ENCODE data around the gene TGM2.

The TGM2 gene

DNA sequence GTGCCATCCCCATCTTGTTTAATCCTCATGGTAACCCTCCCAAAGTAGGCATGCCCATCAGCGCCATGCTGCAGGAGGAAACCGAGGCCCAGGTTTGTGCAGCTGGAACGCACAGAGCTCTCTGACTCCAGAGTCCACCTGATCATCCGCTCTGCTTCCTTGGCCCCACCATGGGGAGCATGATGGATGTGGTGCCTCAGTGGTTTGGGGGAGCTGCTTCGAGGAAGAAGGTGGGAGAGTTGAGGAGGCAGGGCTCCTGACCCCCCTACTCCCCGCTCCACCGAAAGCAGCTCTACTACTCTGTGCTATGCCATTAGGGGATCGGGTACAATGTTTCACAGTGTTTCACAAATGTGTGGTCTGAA lies 52.2 kb downstream of the TGM2 start:
- H3K27me3 ChIP-seq (ENCODE audit: insufficient read depth, low read depth), result no peaks in the 10 kb centered on the region
- H3K4me2 ChIP-seq, result no peak overlapping the region
- H3K27ac ChIP-seq, result no peak overlapping the region
- no peak overlapping the region for H3K4me3 ChIP-seq (IDR thresholded peaks at IDR 0.05; ENCODE audit: insufficient read depth, low read depth, low read length)
- TF ChIP-seq, protein P1, sequence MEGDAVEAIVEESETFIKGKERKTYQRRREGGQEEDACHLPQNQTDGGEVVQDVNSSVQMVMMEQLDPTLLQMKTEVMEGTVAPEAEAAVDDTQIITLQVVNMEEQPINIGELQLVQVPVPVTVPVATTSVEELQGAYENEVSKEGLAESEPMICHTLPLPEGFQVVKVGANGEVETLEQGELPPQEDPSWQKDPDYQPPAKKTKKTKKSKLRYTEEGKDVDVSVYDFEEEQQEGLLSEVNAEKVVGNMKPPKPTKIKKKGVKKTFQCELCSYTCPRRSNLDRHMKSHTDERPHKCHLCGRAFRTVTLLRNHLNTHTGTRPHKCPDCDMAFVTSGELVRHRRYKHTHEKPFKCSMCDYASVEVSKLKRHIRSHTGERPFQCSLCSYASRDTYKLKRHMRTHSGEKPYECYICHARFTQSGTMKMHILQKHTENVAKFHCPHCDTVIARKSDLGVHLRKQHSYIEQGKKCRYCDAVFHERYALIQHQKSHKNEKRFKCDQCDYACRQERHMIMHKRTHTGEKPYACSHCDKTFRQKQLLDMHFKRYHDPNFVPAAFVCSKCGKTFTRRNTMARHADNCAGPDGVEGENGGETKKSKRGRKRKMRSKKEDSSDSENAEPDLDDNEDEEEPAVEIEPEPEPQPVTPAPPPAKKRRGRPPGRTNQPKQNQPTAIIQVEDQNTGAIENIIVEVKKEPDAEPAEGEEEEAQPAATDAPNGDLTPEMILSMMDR (conservative IDR thresholded peaks at IDR 0.05; ENCODE audit: low read depth, low read length), result no peak
- no peak overlapping the region for H2AFZ ChIP-seq (ENCODE audit: low read depth)
- no peaks in the 10 kb centered on the region for H3K36me3 ChIP-seq (ENCODE audit: insufficient read depth)
- no peaks in the 10 kb centered on the region for H3K79me2 ChIP-seq (ENCODE audit: insufficient read depth, low read depth)
- H3K9ac ChIP-seq, result no peak overlapping the region
- no peaks in the 10 kb centered on the region for H3K4me1 ChIP-seq (ENCODE audit: low read depth, poor library complexity, severe bottlenecking)
- H4K20me1 ChIP-seq (ENCODE audit: insufficient read depth), result no peaks in the 10 kb centered on the region

- Histone ChIP-seq H3K4me2 (no peak overlapping the region), H3K36me3 (ENCODE audit: insufficient read depth) (no peaks in the 10 kb centered on the region), H3K79me2 (ENCODE audit: insufficient read depth, low read depth) (no peaks in the 10 kb centered on the region), H3K27me3 (ENCODE audit: insufficient read depth, low read depth) (no peaks in the 10 kb centered on the region), H3K9ac (no peak overlapping the region), H3K4me1 (ENCODE audit: low read depth, poor library complexity, severe bottlenecking) (no peaks in the 10 kb centered on the region), H2AFZ (ENCODE audit: low read depth) (no peak overlapping the region), H3K27ac (no peak overlapping the region), H3K4me3 (IDR thresholded peaks at IDR 0.05; ENCODE audit: insufficient read depth, low read depth, low read length) (no peak overlapping the region), H4K20me1 (ENCODE audit: insufficient read depth) (no peaks in the 10 kb centered on the region)
- TF ChIP-seq, protein P1 (conservative IDR thresholded peaks at IDR 0.05; ENCODE audit: low read depth, low read length), result no peak
Measured at GRCh38 chr20:38112261-38112929, 52.7 kb downstream of the TGM2 start.

- no peak overlapping the region for H2AFZ ChIP-seq (ENCODE audit: low read depth)
- no peak overlapping the region for H3K4me2 ChIP-seq
- H3K79me2 ChIP-seq (ENCODE audit: insufficient read depth, low read depth), result no peaks in the 10 kb centered on the region
- no peaks in the 10 kb centered on the region for H3K4me1 ChIP-seq (ENCODE audit: low read depth, poor library complexity, severe bottlenecking)
- H3K4me3 ChIP-seq (IDR thresholded peaks at IDR 0.05; ENCODE audit: insufficient read depth, low read depth, low read length), result no peak overlapping the region
- TF ChIP-seq, protein P1 (conservative IDR thresholded peaks at IDR 0.05; ENCODE audit: low read depth, low read length), result no peak
- H3K36me3 ChIP-seq (ENCODE audit: insufficient read depth), result no peaks in the 10 kb centered on the region
- no peaks in the 10 kb centered on the region for H3K27me3 ChIP-seq (ENCODE audit: insufficient read depth, low read depth)
- H3K27ac ChIP-seq, result no peak overlapping the region
- H3K9ac ChIP-seq, result no peak overlapping the region
- H4K20me1 ChIP-seq (ENCODE audit: insufficient read depth), result no peaks in the 10 kb centered on the region
Measured at GRCh38 chr20:38111366-38112232, 53.5 kb downstream of the TGM2 start.

GRCh38 chr20:38110525-38111178 lies 54.4 kb downstream of the TGM2 start:
- Histone ChIP-seq H3K27me3 (ENCODE audit: insufficient read depth, low read depth) (no peaks in the 10 kb centered on the region), H3K4me2 (no peak overlapping the region), H3K36me3 (ENCODE audit: insufficient read depth) (no peaks in the 10 kb centered on the region), H2AFZ (ENCODE audit: low read depth) (no peak overlapping the region), H3K4me3 (IDR thresholded peaks at IDR 0.05; ENCODE audit: insufficient read depth, low read depth, low read length) (no peak overlapping the region), H3K79me2 (ENCODE audit: insufficient read depth, low read depth) (no peaks in the 10 kb centered on the region), H3K27ac (no peak overlapping the region), H3K9ac (no peak overlapping the region), H3K4me1 (ENCODE audit: low read depth, poor library complexity, severe bottlenecking) (no peaks in the 10 kb centered on the region), H4K20me1 (ENCODE audit: insufficient read depth) (no peaks in the 10 kb centered on the region)
- TF ChIP-seq, protein P1 (conservative IDR thresholded peaks at IDR 0.05; ENCODE audit: low read depth, low read length), result no peak
